ENCODE data around the gene KEAP1. TPM values are rescaled to one million over a fixed set of nuclear protein-coding genes. Genes with fewer than 3 reads are reported as not detected.
"Not testable (repeated sequence)": the region's sequence is repeated elsewhere in the genome, so short reads cannot be mapped to it uniquely, and the experiment has no call there.

Gene KEAP1
- polyA plus RNA-seq, 1 experiment = 46.7 TPM

DNA sequence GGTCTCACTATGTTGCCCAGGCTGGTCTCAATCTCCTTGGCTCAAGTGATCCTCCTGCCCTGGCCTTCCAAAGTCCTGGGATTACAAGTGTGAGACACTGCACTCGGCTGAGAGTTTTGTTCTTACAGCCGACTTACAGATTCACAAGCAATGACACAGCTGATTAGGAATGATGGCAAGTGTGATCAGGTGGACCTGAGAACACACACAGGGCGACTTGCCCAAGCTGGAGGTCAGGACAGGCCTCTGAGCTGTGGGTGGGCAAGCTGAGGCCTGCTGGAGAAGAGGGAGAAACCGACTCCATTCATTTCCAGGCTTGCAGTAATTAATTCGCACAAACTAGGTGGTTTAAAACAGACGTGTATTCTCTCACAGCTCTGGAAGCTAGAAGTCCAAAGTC, 32.5 kb upstream of the KEAP1 start:
- Histone ChIP-seq H3K27me3 (ENCODE audit: control insufficient read depth, insufficient read depth, low read length) (peaks cover 8% of the 10 kb centered on the region), H3K27ac (ENCODE audit: low read depth, low read length) (no peak overlapping the region), H3K9me3 (ENCODE audit: control insufficient read depth, insufficient read depth, low read length) (no peaks in the 10 kb centered on the region; the same call in 1 of the 2 replicates), H3K4me3 (ENCODE audit: low read depth, low read length) (no peak overlapping the region)
- CTCF ChIA-PET = interaction anchor here (0.9 to 1.6 kb wide), 2 partner anchors 16 to 164 kb away, joined by 3 to 4 read pairs; no protein-coding TSS in a partner anchor
- DNase-seq (ENCODE audit: low read depth, low spot score) = no peak
- POLR2A ChIA-PET = interaction anchor here (0.6 kb wide), 1 partner anchor 17 kb away, joined by 8 read pairs; no protein-coding TSS in a partner anchor
- TF ChIP-seq, protein P1, sequence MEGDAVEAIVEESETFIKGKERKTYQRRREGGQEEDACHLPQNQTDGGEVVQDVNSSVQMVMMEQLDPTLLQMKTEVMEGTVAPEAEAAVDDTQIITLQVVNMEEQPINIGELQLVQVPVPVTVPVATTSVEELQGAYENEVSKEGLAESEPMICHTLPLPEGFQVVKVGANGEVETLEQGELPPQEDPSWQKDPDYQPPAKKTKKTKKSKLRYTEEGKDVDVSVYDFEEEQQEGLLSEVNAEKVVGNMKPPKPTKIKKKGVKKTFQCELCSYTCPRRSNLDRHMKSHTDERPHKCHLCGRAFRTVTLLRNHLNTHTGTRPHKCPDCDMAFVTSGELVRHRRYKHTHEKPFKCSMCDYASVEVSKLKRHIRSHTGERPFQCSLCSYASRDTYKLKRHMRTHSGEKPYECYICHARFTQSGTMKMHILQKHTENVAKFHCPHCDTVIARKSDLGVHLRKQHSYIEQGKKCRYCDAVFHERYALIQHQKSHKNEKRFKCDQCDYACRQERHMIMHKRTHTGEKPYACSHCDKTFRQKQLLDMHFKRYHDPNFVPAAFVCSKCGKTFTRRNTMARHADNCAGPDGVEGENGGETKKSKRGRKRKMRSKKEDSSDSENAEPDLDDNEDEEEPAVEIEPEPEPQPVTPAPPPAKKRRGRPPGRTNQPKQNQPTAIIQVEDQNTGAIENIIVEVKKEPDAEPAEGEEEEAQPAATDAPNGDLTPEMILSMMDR (IDR thresholded peaks at IDR 0.05; ENCODE audit: low read depth, low read length) = no peak

DNA sequence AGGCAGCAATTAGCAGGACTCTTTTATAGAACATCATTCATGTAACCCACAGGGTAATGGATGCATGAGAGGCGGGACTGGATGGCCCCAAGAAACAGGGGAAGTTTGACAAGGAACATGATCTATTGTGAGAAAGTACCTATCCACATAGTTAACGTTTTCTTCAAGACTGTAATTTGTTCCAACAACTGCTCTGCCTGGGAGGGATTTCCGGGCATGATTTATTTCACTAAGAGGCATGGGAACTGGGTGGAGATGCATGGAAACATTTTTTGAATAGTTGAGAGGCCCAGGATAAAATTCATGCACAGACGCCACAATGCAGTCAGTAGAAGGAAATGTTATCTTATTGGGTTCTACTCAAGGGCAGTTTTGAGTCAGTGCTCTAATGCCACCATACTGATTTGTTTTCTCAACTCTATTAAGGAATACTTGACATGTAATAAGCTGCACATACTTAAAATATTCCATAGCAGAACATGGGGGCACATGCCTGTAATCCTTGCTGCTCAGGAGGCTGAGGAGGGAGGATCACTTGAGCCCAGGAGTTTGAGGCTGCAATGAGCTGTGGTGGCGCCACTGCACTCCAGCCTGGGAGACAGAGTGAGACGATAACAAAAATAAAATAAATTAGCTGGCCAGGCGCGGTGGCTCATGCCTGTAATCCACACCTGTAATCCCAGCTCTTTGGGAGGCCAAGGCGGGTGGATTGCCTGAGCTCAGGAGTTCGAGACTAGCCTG, 30.7 kb upstream of the KEAP1 start:
- peak; percentile 45 for DNase-seq (ENCODE audit: low read depth, low spot score)
- peak overlapping the region; percentile 68 for H3K27ac ChIP-seq (ENCODE audit: low read depth, low read length)
- TF ChIP-seq, protein P1 (IDR thresholded peaks at IDR 0.05; ENCODE audit: low read depth, low read length) = no peak
- ChIA-PET POLR2A (no interaction called here), CTCF (interaction anchor here (0.7 to 0.9 kb wide), 2 partner anchors 35 to 331 kb away, joined by 3 read pairs; no protein-coding TSS in a partner anchor)
- H3K4me3 ChIP-seq (ENCODE audit: low read depth, low read length) = no peak overlapping the region
- peaks cover 8% of the 10 kb centered on the region for H3K27me3 ChIP-seq (ENCODE audit: control insufficient read depth, insufficient read depth, low read length)
- H3K9me3 ChIP-seq (ENCODE audit: control insufficient read depth, insufficient read depth, low read length) = no peaks in the 10 kb centered on the region; the same call in 1 of the 2 replicates

DNA sequence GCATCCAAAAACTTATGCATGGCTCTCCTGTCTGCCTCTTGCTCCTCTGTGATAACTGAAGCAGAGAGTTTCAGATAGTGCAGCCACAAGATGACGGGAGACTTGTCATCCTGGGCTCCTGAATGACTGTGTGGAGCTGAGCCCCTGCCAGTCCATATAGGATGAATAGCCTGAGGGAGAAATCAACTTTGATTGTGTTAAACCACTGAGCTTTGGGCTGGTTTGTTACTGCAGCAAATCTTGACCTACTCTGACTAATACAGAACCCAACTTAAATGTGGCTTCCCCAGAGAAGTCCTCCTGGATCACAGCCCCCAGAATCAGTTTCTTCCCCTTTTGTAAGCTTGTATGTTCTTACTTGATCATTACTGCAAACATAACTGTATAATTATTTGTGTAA, 29.3 kb upstream of the KEAP1 start:
- Histone ChIP-seq H3K4me3 (ENCODE audit: low read depth, low read length) (no peak overlapping the region), H3K27me3 (ENCODE audit: control insufficient read depth, insufficient read depth, low read length) (peaks cover 8% of the 10 kb centered on the region), H3K9me3 (ENCODE audit: control insufficient read depth, insufficient read depth, low read length) (no peaks in the 10 kb centered on the region; the same call in 1 of the 2 replicates), H3K27ac (ENCODE audit: low read depth, low read length) (no peak overlapping the region)
- ChIA-PET POLR2A (no interaction called here), CTCF (interaction anchor here (0.7 to 1.1 kb wide), 2 partner anchors 24 to 27 kb away, joined by 3 read pairs; no protein-coding TSS in a partner anchor)
- TF ChIP-seq, protein P1 (IDR thresholded peaks at IDR 0.05; ENCODE audit: low read depth, low read length) = no peak
- DNase-seq (ENCODE audit: low read depth, low spot score) = no peak

DNA sequence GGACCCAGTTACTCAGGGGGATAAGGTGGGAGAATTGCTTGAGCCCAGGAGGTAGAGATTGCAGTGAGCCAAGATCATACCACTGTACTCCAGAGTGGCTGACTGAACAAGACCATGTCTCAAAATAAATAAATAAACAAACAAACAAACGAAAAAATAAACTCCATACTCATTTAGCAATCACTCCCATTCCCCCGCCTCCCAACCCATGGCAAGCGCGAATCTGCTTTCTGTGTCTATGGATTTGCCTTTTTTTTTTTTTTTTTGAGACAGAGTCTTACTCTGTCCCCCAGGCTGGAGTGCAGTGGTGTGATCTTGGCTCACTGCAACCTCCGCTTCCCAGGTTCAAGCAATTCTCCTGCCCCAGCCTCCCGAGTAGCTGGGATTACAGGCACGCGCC, 23.7 kb upstream of the KEAP1 start:
- H3K9me3 ChIP-seq (ENCODE audit: control insufficient read depth, insufficient read depth, low read length); H3K27ac ChIP-seq (ENCODE audit: low read depth, low read length); H3K27me3 ChIP-seq (ENCODE audit: control insufficient read depth, insufficient read depth, low read length); DNase-seq (ENCODE audit: low read depth, low spot score); H3K4me3 ChIP-seq (ENCODE audit: low read depth, low read length); POLR2A ChIA-PET: not testable (repeated sequence)
- CTCF ChIA-PET = interaction anchor here (0.6 kb wide), 1 partner anchor 69 kb away, joined by 5 read pairs; no protein-coding TSS in a partner anchor

DNA sequence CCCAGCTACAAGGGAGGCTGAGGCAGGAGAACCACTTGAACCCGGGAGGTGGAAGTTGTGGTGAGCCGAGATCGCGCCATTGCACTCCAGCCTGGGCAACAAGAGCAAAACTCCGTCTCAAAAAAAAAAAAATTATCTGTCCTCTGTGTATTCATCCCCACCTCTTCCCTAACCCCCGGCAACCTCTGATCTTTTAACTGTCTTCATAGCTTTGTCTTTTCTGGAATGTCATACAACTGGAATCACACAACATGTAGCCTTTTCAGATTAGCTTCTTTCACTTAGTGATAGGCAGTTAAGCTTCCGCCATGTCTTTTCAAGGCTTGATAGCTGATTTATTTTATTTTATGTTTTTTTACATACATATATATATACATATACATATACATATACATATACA, 22.5 kb upstream of the KEAP1 start:
- POLR2A ChIA-PET = no interaction called here
- no peaks in the 10 kb centered on the region for H3K9me3 ChIP-seq (ENCODE audit: control insufficient read depth, insufficient read depth, low read length)
- no peak for DNase-seq (ENCODE audit: low read depth, low spot score)
- peaks cover 2% of the 10 kb centered on the region for H3K27me3 ChIP-seq (ENCODE audit: control insufficient read depth, insufficient read depth, low read length)
- H3K4me3 ChIP-seq (ENCODE audit: low read depth, low read length) = no peak overlapping the region
- H3K27ac ChIP-seq (ENCODE audit: low read depth, low read length) = no peak overlapping the region
- TF ChIP-seq, protein P1 (IDR thresholded peaks at IDR 0.05; ENCODE audit: low read depth, low read length) = no peak
- CTCF ChIA-PET = interaction anchor here (0.6 to 1.3 kb wide), 3 partner anchors 17 to 121 kb away, joined by 3 to 4 read pairs (median 3); no protein-coding TSS in a partner anchor

Measured in AG04450 (cell line).